Effector memory CD8-positive, alpha-beta T cell (primary cell): ENCODE results near the gene ZBTB9.

ENCODE experiments used
- ATAC-seq: fragments of 150-1000 bp; cut with Tn5 transposase; replicated peaks from 2 replicates; pipeline ENCODE4 v1.10.0; 2021; ENCODE audit warnings: mild to moderate bottlenecking, moderate library complexity
- DNase-seq, 3 experiments: peaks; one replicate each; pipeline ENCODE4 v3.0.0; 2021
- H3K27ac Mint-ChIP-seq, 2 donors: one replicate each; pipeline ENCODE4 v1.8.0; 2022; ENCODE audit warnings: mild to moderate bottlenecking in 2 of 2, mixed read lengths in 2 of 2, moderate library complexity in 2 of 2
- H3K27me3 Mint-ChIP-seq, 2 donors: one replicate each; pipeline ENCODE4 v1.8.0; 2022; ENCODE audit warnings: mixed read lengths in 2 of 2
- H3K36me3 Mint-ChIP-seq: one replicate; pipeline ENCODE4 v1.8.0; 2022; ENCODE audit warnings: mild to moderate bottlenecking, moderate library complexity, mixed read lengths; ENCODE audit not compliant: insufficient read depth
- H3K4me1 Mint-ChIP-seq, 2 donors: one replicate each; pipeline ENCODE4 v1.8.0; 2022; ENCODE audit warnings: low read depth in 2 of 2, mixed read lengths in 2 of 2
- H3K4me3 Mint-ChIP-seq, 2 donors: one replicate each; pipeline ENCODE4 v1.8.0; 2022; ENCODE audit warnings: mild to moderate bottlenecking in 2 of 2, mixed read lengths in 2 of 2, moderate library complexity in 2 of 2
- H3K9me3 Mint-ChIP-seq, 2 donors: one replicate each; pipeline ENCODE4 v1.8.0; 2022; ENCODE audit warnings: mixed read lengths in 2 of 2

The ZBTB9 gene

GRCh38 chr6:33432546-33432945 is 21.8 kb upstream of the ZBTB9 start:
- DNase-seq (no peak), ATAC-seq (no peak)
- H3K4me1 Mint-ChIP-seq, result peaks cover 43 to 56% of the 10 kb centered on the region in 2 donors
- no peaks in the 10 kb centered on the region for H3K27me3 Mint-ChIP-seq
- H3K4me3 Mint-ChIP-seq, result peak overlapping the region; percentile 98 to 99
- H3K9me3 Mint-ChIP-seq, result no peaks in the 10 kb centered on the region
- H3K27ac Mint-ChIP-seq, result peak overlapping the region; percentile 95 to 100
- H3K36me3 Mint-ChIP-seq, result peaks cover 48% of the 10 kb centered on the region

- peaks cover 43 to 55% of the 10 kb centered on the region in 2 donors for H3K4me1 Mint-ChIP-seq
- ATAC-seq (no peak), DNase-seq (no peak)
- H3K27me3 Mint-ChIP-seq, result no peaks in the 10 kb centered on the region
- H3K27ac Mint-ChIP-seq, result peak overlapping the region; percentile 95 to 100
- peaks cover 49% of the 10 kb centered on the region for H3K36me3 Mint-ChIP-seq
- peak overlapping the region; percentile 98 to 99 for H3K4me3 Mint-ChIP-seq
- no peaks in the 10 kb centered on the region for H3K9me3 Mint-ChIP-seq
Observed at GRCh38 chr6:33433001-33433543, 21.3 kb upstream of the ZBTB9 start.

- DNase-seq (no peak), ATAC-seq (no peak)
- peaks cover 49% of the 10 kb centered on the region for H3K36me3 Mint-ChIP-seq
- H3K27me3 Mint-ChIP-seq, result no peaks in the 10 kb centered on the region
- H3K27ac Mint-ChIP-seq, result peak overlapping the region; percentile 95 to 100
- no peak overlapping the region for H3K4me3 Mint-ChIP-seq
- H3K9me3 Mint-ChIP-seq, result no peaks in the 10 kb centered on the region
- H3K4me1 Mint-ChIP-seq, result peaks cover 39 to 49% of the 10 kb centered on the region in 2 donors
Observed at GRCh38 chr6:33433544-33434191, 20.7 kb upstream of the ZBTB9 start.

GRCh38 chr6:33434961-33435360 is 19.4 kb upstream of the ZBTB9 start:
- no peaks in the 10 kb centered on the region for H3K9me3 Mint-ChIP-seq
- ATAC-seq (no peak), DNase-seq (no peak)
- H3K4me1 Mint-ChIP-seq, result peaks cover 26 to 37% of the 10 kb centered on the region in 2 donors
- no peak overlapping the region for H3K4me3 Mint-ChIP-seq
- no peak overlapping the region for H3K27ac Mint-ChIP-seq
- no peaks in the 10 kb centered on the region for H3K27me3 Mint-ChIP-seq
- peaks cover 55% of the 10 kb centered on the region for H3K36me3 Mint-ChIP-seq

GRCh38 chr6:33437666-33438065 is 16.7 kb upstream of the ZBTB9 start:
- H3K27me3 Mint-ChIP-seq, result no peaks in the 10 kb centered on the region
- no peak for DNase-seq
- H3K36me3 Mint-ChIP-seq, result peaks cover 57% of the 10 kb centered on the region
- ATAC-seq, result no peak
- H3K4me1 Mint-ChIP-seq, result peaks cover 5 to 11% of the 10 kb centered on the region in 2 donors
- no peaks in the 10 kb centered on the region for H3K9me3 Mint-ChIP-seq
- H3K4me3 Mint-ChIP-seq, result no peak overlapping the region
- H3K27ac Mint-ChIP-seq, result peak overlapping the region in 1 of 2 donors; percentile 73

- Mint-ChIP-seq H3K4me3 (no peak overlapping the region), H3K36me3 (peaks cover 60% of the 10 kb centered on the region), H3K4me1 (peaks cover 0 to under 1% of the 10 kb centered on the region in 2 donors), H3K9me3 (no peaks in the 10 kb centered on the region), H3K27me3 (no peaks in the 10 kb centered on the region), H3K27ac (peak overlapping the region; percentile 3 to 49)
- DNase-seq, result no peak
- ATAC-seq, result no peak
Observed at GRCh38 chr6:33438978-33439594, 15.3 kb upstream of the ZBTB9 start.

- H3K36me3 Mint-ChIP-seq, result peaks cover 55% of the 10 kb centered on the region
- DNase-seq, result no peak
- ATAC-seq, result no peak
- no peak overlapping the region for H3K4me3 Mint-ChIP-seq
- H3K27me3 Mint-ChIP-seq, result no peaks in the 10 kb centered on the region
- H3K4me1 Mint-ChIP-seq, result no peaks in the 10 kb centered on the region
- H3K27ac Mint-ChIP-seq, result peak overlapping the region; percentile 3 to 36
- H3K9me3 Mint-ChIP-seq, result no peaks in the 10 kb centered on the region
Observed at GRCh38 chr6:33439956-33440648, 14.3 kb upstream of the ZBTB9 start.

GRCh38 chr6:33440649-33441309 is 13.6 kb upstream of the ZBTB9 start:
- peaks cover 52% of the 10 kb centered on the region for H3K36me3 Mint-ChIP-seq

GRCh38 chr6:33441457-33441856 is 12.9 kb upstream of the ZBTB9 start:
- H3K4me1 Mint-ChIP-seq, result no peaks in the 10 kb centered on the region
- ATAC-seq (no peak), DNase-seq (no peak)
- H3K27ac Mint-ChIP-seq, result peak overlapping the region; percentile 65 to 83
- no peaks in the 10 kb centered on the region for H3K27me3 Mint-ChIP-seq
- H3K9me3 Mint-ChIP-seq, result no peaks in the 10 kb centered on the region
- no peak overlapping the region for H3K4me3 Mint-ChIP-seq
- H3K36me3 Mint-ChIP-seq, result peaks cover 45% of the 10 kb centered on the region

More at GRCh38 chr6:33440649-33441309, 13.6 kb upstream of the ZBTB9 start:
- H3K4me3 Mint-ChIP-seq, result no peak overlapping the region
- no peaks in the 10 kb centered on the region for H3K27me3 Mint-ChIP-seq
- H3K4me1 Mint-ChIP-seq, result no peaks in the 10 kb centered on the region
- peak overlapping the region; percentile 65 to 83 for H3K27ac Mint-ChIP-seq
- H3K9me3 Mint-ChIP-seq, result no peaks in the 10 kb centered on the region
- ATAC-seq, result no peak
- DNase-seq, result no peak

GRCh38 chr6:33442283-33442682 is 12.1 kb upstream of the ZBTB9 start:
- no peaks in the 10 kb centered on the region for H3K9me3 Mint-ChIP-seq

GRCh38 chr6:33443025-33443424 is 11.4 kb upstream of the ZBTB9 start:
- Mint-ChIP-seq H3K36me3 (peaks cover 40% of the 10 kb centered on the region), H3K27me3 (no peaks in the 10 kb centered on the region), H3K9me3 (no peaks in the 10 kb centered on the region), H3K27ac (no peak overlapping the region), H3K4me1 (no peaks in the 10 kb centered on the region), H3K4me3 (no peak overlapping the region)
- DNase-seq (no peak), ATAC-seq (no peak)

More at GRCh38 chr6:33442283-33442682, 12.1 kb upstream of the ZBTB9 start:
- Mint-ChIP-seq H3K27ac (peak overlapping the region in 1 of 2 donors; percentile 65), H3K4me3 (no peak overlapping the region), H3K36me3 (peaks cover 43% of the 10 kb centered on the region), H3K4me1 (no peaks in the 10 kb centered on the region), H3K27me3 (no peaks in the 10 kb centered on the region)
- ATAC-seq (no peak), DNase-seq (no peak)

- DNase-seq (no peak), ATAC-seq (no peak)
- peaks cover 33% of the 10 kb centered on the region for H3K36me3 Mint-ChIP-seq
- peak overlapping the region in 1 of 2 donors; percentile 63 for H3K27ac Mint-ChIP-seq
- H3K4me1 Mint-ChIP-seq, result peaks cover 3 to 4% of the 10 kb centered on the region in 2 donors
- no peak overlapping the region for H3K4me3 Mint-ChIP-seq
- no peaks in the 10 kb centered on the region for H3K9me3 Mint-ChIP-seq
- no peaks in the 10 kb centered on the region for H3K27me3 Mint-ChIP-seq
Observed at GRCh38 chr6:33443619-33444504, 10.5 kb upstream of the ZBTB9 start.
